Subcutaneous abdominal adipose tissue (tissue), 5 donors: ENCODE measurements around the gene CTBP2.

Experiments used
- H3K27ac ChIP-seq: one replicate; pipeline ENCODE4 v1.7.0; 2013; ENCODE audit warnings: low read depth, mild to moderate bottlenecking, inconsistent platforms, low read length, moderate library complexity
- H3K27me3 ChIP-seq, 5 donors: one replicate each; pipeline ENCODE4 v1.7.0; 2013; ENCODE audit warnings: low read length in 5 of 5, inconsistent platforms in 1 of 5; ENCODE audit not compliant: control insufficient read depth in 5 of 5, insufficient read depth in 4 of 5
- H3K36me3 ChIP-seq, 5 donors: one replicate each; pipeline ENCODE4 v1.7.0; 2013; ENCODE audit warnings: low read length in 5 of 5; ENCODE audit not compliant: control insufficient read depth in 5 of 5, insufficient read depth in 5 of 5
- H3K4me1 ChIP-seq, 5 donors: one replicate each; pipeline ENCODE4 v1.7.0; 2013; ENCODE audit warnings: low read length in 5 of 5, mild to moderate bottlenecking in 3 of 5, moderate library complexity in 1 of 5; ENCODE audit not compliant: control insufficient read depth in 5 of 5, insufficient read depth in 5 of 5
- H3K4me3 ChIP-seq, 5 donors: one replicate each; pipeline ENCODE4 v1.7.0; 2013; ENCODE audit warnings: low read length in 5 of 5, low read depth in 1 of 5
- H3K9ac ChIP-seq, 5 donors: one replicate each; pipeline ENCODE4 v1.7.0; 2013; ENCODE audit warnings: low read length in 5 of 5, mild to moderate bottlenecking in 4 of 5, moderate library complexity in 3 of 5
- H3K9me3 ChIP-seq, 5 donors: one replicate each; pipeline ENCODE4 v1.7.0; 2013; ENCODE audit warnings: low read length in 5 of 5; ENCODE audit not compliant: control insufficient read depth in 5 of 5
- donor health status: healthy.
- donor health status: healthy.
- donor health status: healthy.
- donor health status: healthy.
- donor health status: healthy.

Gene CTBP2

GRCh38 chr10:125103466-125103865 is 56.9 kb downstream of the CTBP2 start:
- Histone ChIP-seq H3K27ac (no peak overlapping the region), H3K4me3 (no peak overlapping the region), H3K36me3 (peaks cover 0 to 50% (median 27%) of the 10 kb centered on the region in 5 donors), H3K9me3 (peaks cover 0 to 4% (median 0%) of the 10 kb centered on the region in 5 donors), H3K9ac (peak overlapping the region in 1 of 5 donors; percentile 23), H3K27me3 (no peaks in the 10 kb centered on the region), H3K4me1 (peaks cover 2 to 24% (median 16%) of the 10 kb centered on the region in 5 donors)

- H3K9me3 ChIP-seq = no peaks in the 10 kb centered on the region
- peaks cover 2 to 24% (median 16%) of the 10 kb centered on the region in 5 donors for H3K4me1 ChIP-seq
- H3K27me3 ChIP-seq = no peaks in the 10 kb centered on the region
- no peak overlapping the region for H3K27ac ChIP-seq
- H3K36me3 ChIP-seq = peaks cover 0 to 44% (median 24%) of the 10 kb centered on the region in 5 donors
- no peak overlapping the region for H3K9ac ChIP-seq
- H3K4me3 ChIP-seq = no peak overlapping the region
Measured at GRCh38 chr10:125102821-125103220, 57.5 kb downstream of the CTBP2 start.

GRCh38 chr10:125102246-125102645 is 58.1 kb downstream of the CTBP2 start:
- no peak overlapping the region for H3K27ac ChIP-seq
- peaks cover 2 to 24% (median 16%) of the 10 kb centered on the region in 5 donors for H3K4me1 ChIP-seq
- H3K9me3 ChIP-seq = no peaks in the 10 kb centered on the region
- H3K4me3 ChIP-seq = no peak overlapping the region
- H3K36me3 ChIP-seq = peaks cover 0 to 38% (median 20%) of the 10 kb centered on the region in 5 donors
- no peaks in the 10 kb centered on the region for H3K27me3 ChIP-seq
- H3K9ac ChIP-seq = no peak overlapping the region

GRCh38 chr10:125101581-125101980 is 58.8 kb downstream of the CTBP2 start:
- Histone ChIP-seq H3K9ac (no peak overlapping the region), H3K36me3 (peaks cover 0 to 31% (median 14%) of the 10 kb centered on the region in 5 donors), H3K4me3 (no peak overlapping the region), H3K27ac (no peak overlapping the region), H3K4me1 (peaks cover 2 to 24% (median 16%) of the 10 kb centered on the region in 5 donors), H3K27me3 (no peaks in the 10 kb centered on the region), H3K9me3 (no peaks in the 10 kb centered on the region)

- Histone ChIP-seq H3K27ac (no peak overlapping the region), H3K4me3 (no peak overlapping the region), H3K36me3 (peaks cover 0 to 26% (median 8%) of the 10 kb centered on the region in 5 donors), H3K9me3 (no peaks in the 10 kb centered on the region), H3K27me3 (no peaks in the 10 kb centered on the region), H3K4me1 (peaks cover 2 to 30% (median 20%) of the 10 kb centered on the region in 5 donors), H3K9ac (no peak overlapping the region)
Measured at GRCh38 chr10:125101049-125101448, 59.3 kb downstream of the CTBP2 start.

GRCh38 chr10:125097409-125098070 is 62.8 kb downstream of the CTBP2 start:
- no peak overlapping the region for H3K9ac ChIP-seq
- no peaks in the 10 kb centered on the region for H3K9me3 ChIP-seq
- H3K27ac ChIP-seq = no peak overlapping the region
- H3K27me3 ChIP-seq = no peaks in the 10 kb centered on the region
- H3K4me1 ChIP-seq = peaks cover 18 to 48% (median 45%) of the 10 kb centered on the region in 5 donors
- no peak overlapping the region for H3K4me3 ChIP-seq
- H3K36me3 ChIP-seq = peaks cover 0 to 11% (median 8%) of the 10 kb centered on the region in 5 donors

- Histone ChIP-seq H3K9me3 (no peaks in the 10 kb centered on the region), H3K27me3 (no peaks in the 10 kb centered on the region), H3K36me3 (peaks cover 0 to 11% (median 8%) of the 10 kb centered on the region in 5 donors), H3K27ac (no peak overlapping the region), H3K9ac (no peak overlapping the region), H3K4me1 (peaks cover 17 to 48% (median 46%) of the 10 kb centered on the region in 5 donors), H3K4me3 (no peak overlapping the region)
Measured at GRCh38 chr10:125096975-125097374, 63.4 kb downstream of the CTBP2 start.

GRCh38 chr10:125096371-125096770 is 64.0 kb downstream of the CTBP2 start:
- H3K36me3 ChIP-seq = peaks cover 0 to 6% (median 4%) of the 10 kb centered on the region in 5 donors
- H3K9ac ChIP-seq = no peak overlapping the region
- H3K4me3 ChIP-seq = no peak overlapping the region
- H3K27ac ChIP-seq = peak overlapping the region; percentile 11
- H3K4me1 ChIP-seq = peaks cover 17 to 52% (median 49%) of the 10 kb centered on the region in 5 donors
- no peaks in the 10 kb centered on the region for H3K27me3 ChIP-seq
- H3K9me3 ChIP-seq = no peaks in the 10 kb centered on the region

GRCh38 chr10:125095776-125096175 is 64.6 kb downstream of the CTBP2 start:
- peak overlapping the region; percentile 11 for H3K27ac ChIP-seq

GRCh38 chr10:125095228-125095627 is 65.1 kb downstream of the CTBP2 start:
- H3K36me3 ChIP-seq = peaks cover 0 to 2% (median 0%) of the 10 kb centered on the region in 5 donors
- peak overlapping the region in 1 of 5 donors; percentile 6 for H3K9ac ChIP-seq
- H3K4me3 ChIP-seq = no peak overlapping the region
- H3K4me1 ChIP-seq = peaks cover 17 to 58% (median 47%) of the 10 kb centered on the region in 5 donors
- no peaks in the 10 kb centered on the region for H3K27me3 ChIP-seq
- peak overlapping the region; percentile 11 for H3K27ac ChIP-seq
- H3K9me3 ChIP-seq = no peaks in the 10 kb centered on the region

More at GRCh38 chr10:125095776-125096175, 64.6 kb downstream of the CTBP2 start:
- Histone ChIP-seq H3K4me3 (no peak overlapping the region), H3K36me3 (peaks cover 0 to 2% (median 0%) of the 10 kb centered on the region in 5 donors), H3K9me3 (no peaks in the 10 kb centered on the region), H3K9ac (peak overlapping the region in 1 of 5 donors; percentile 6), H3K27me3 (no peaks in the 10 kb centered on the region), H3K4me1 (peaks cover 17 to 57% (median 47%) of the 10 kb centered on the region in 5 donors)
